Endothelial cell of umbilical vein (primary cell): ENCODE data around the gene ADARB1. TPM values are rescaled to one million over a fixed set of nuclear protein-coding genes. Genes with fewer than 3 reads are reported as not detected.

Experiments
- BruUV-seq: library from RNA; stranded (reverse); fragments of 400-500 nt; replicated peaks from 2 replicates; lab custom pipeline; 2021; lab: Mats Ljungman, UMichigan
- CTCF ChIA-PET: fragments of 300-600, 350-600 bp; sonication (Branson Sonifier 250); formaldehyde crosslinking; loops from one replicate; lab custom pipeline; 2021; ENCODE audit warnings: antibody characterized with exemption, inconsistent platforms; lab: Charles Lee
- POLR2A ChIA-PET: fragments of 300-600, 350-600 bp; sonication (Branson Sonifier 250); formaldehyde crosslinking; loops from one replicate; lab custom pipeline; 2021; ENCODE audit warnings: antibody characterized with exemption, inconsistent platforms; lab: Charles Lee
- DNase-seq: peaks from one replicate; pipeline ENCODE4 v3.0.0-alpha.2; 2011; ENCODE audit warnings: low read depth, low spot score
- FAIRE-seq: peaks from 2 replicates; lab custom pipeline; 2011; peaks lifted over from hg19 to GRCh38; lab: Jason Lieb, UNC
- H2AFZ ChIP-seq: 2 replicates; pipeline ENCODE4 v1.6.0; 2012; ENCODE audit warnings: low read depth, low read length, control low read depth, inconsistent platforms
- H3K27ac ChIP-seq: 2 replicates; pipeline ENCODE4 v1.5.1; 2011; ENCODE audit warnings: low read depth, mild to moderate bottlenecking, control low read depth, low read length, moderate library complexity; ENCODE audit not compliant: insufficient read depth
- H3K27me3 ChIP-seq, 2 experiments: 2 replicates each; pipeline versions ENCODE4 v1.6.0 to v1.6.1; 2011; ENCODE audit warnings: low read length in 2 of 2, mixed read lengths in 1 of 2; ENCODE audit not compliant: control insufficient read depth in 2 of 2, insufficient read depth in 2 of 2
- H3K36me3 ChIP-seq, 2 experiments: 2 replicates in 1 of 2; 3 replicates in 1 of 2; pipeline ENCODE4 v1.5.1; 2011; ENCODE audit warnings: low read length in 2 of 2, mild to moderate bottlenecking in 1 of 2, moderate library complexity in 1 of 2; ENCODE audit not compliant: control insufficient read depth in 2 of 2, insufficient read depth in 2 of 2; ENCODE audit errors: extremely low read depth in 1 of 2
- H3K4me1 ChIP-seq: 3 replicates; pipeline ENCODE4 v1.5.1; 2011; ENCODE audit warnings: mild to moderate bottlenecking, low read length; ENCODE audit not compliant: control insufficient read depth, insufficient read depth; ENCODE audit errors: extremely low read depth
- H3K4me2 ChIP-seq: 2 replicates; pipeline ENCODE4 v1.6.1; 2011; ENCODE audit warnings: low read length, control low read depth, mixed read lengths; ENCODE audit not compliant: insufficient read depth
- H3K4me3 ChIP-seq, 3 experiments: fragments of 200-600 bp in 1 of 3; sonication (generic), shearing (Covaris generic) in 1 of 3; replicated peaks in 1 of 3; 2 replicates each; pipeline ENCODE4 v1.5.1; 2011 to 2016; ENCODE audit warnings: control low read depth in 3 of 3, low read length in 3 of 3, mild to moderate bottlenecking in 2 of 3, inconsistent platforms in 1 of 3, low read depth in 1 of 3, moderate library complexity in 1 of 3; ENCODE audit not compliant: insufficient read depth in 1 of 3
- H3K79me2 ChIP-seq: 2 replicates; pipeline ENCODE4 v1.6.0; 2012; ENCODE audit warnings: low read length, inconsistent platforms; ENCODE audit not compliant: control insufficient read depth, insufficient read depth
- H3K9ac ChIP-seq: replicated peaks from 2 replicates; pipeline ENCODE3; 2011; ENCODE audit warnings: low read length, control low read depth; ENCODE audit not compliant: insufficient read depth; ENCODE audit errors: extremely low read depth
- H3K9me1 ChIP-seq: replicated peaks from 3 replicates; pipeline ENCODE4 v1.6.0; 2011; ENCODE audit warnings: mild to moderate bottlenecking, low read length; ENCODE audit not compliant: control insufficient read depth, insufficient read depth; ENCODE audit errors: extremely low read depth
- H3K9me3 ChIP-seq: replicated peaks from 2 replicates; pipeline ENCODE4 v1.5.1; 2012; ENCODE audit warnings: low read length, inconsistent platforms; ENCODE audit not compliant: control insufficient read depth, insufficient read depth
- H4K20me1 ChIP-seq: replicated peaks from 2 replicates; pipeline ENCODE3; 2011; ENCODE audit warnings: mild to moderate bottlenecking, low read length; ENCODE audit not compliant: control insufficient read depth, insufficient read depth; ENCODE audit errors: extremely low read depth
- CTCF ChIP-seq, 2 donors: IDR thresholded peaks; 1 replicate in 1 of 2; 2 replicates in 1 of 2; pipeline ENCODE4 v1.5.1; 2011; ENCODE audit warnings: low read length in 2 of 2, mild to moderate bottlenecking in 2 of 2, moderate library complexity in 2 of 2, control low read depth in 1 of 2, inconsistent platforms in 1 of 2, low read depth in 1 of 2; ENCODE audit not compliant: insufficient read depth in 1 of 2; ENCODE audit errors: extremely low read depth in 1 of 2
- EZH2 ChIP-seq: IDR thresholded peaks from 2 replicates; pipeline ENCODE4 v1.6.1; 2012; ENCODE audit warnings: borderline replicate concordance, low read depth, mild to moderate bottlenecking, moderate library complexity, low read length, inconsistent platforms; ENCODE audit not compliant: severe bottlenecking
- FOS ChIP-seq: IDR thresholded peaks from 2 replicates; pipeline ENCODE4 v1.6.1; 2011; ENCODE audit warnings: mild to moderate bottlenecking, low read length, moderate library complexity, borderline replicate concordance; ENCODE audit not compliant: insufficient read depth
- GATA2 ChIP-seq: IDR thresholded peaks from 2 replicates; pipeline ENCODE4 v1.7.0; 2011; ENCODE audit warnings: low read depth, mild to moderate bottlenecking, moderate library complexity, mixed read lengths, low read length; ENCODE audit not compliant: insufficient read length, insufficient read depth
- JUN ChIP-seq: IDR thresholded peaks from 2 replicates; pipeline ENCODE4 v1.6.1; 2011; ENCODE audit warnings: borderline replicate concordance, low read depth; ENCODE audit not compliant: insufficient read length, insufficient read depth
- MAX ChIP-seq: IDR thresholded peaks from 2 replicates; pipeline ENCODE4 v1.6.1; 2011; ENCODE audit not compliant: insufficient read depth, insufficient read length
- MYC ChIP-seq: IDR thresholded peaks from one replicate; pipeline ENCODE4 v1.6.1; 2011; ENCODE audit warnings: mild to moderate bottlenecking, low read depth, low read length
- POLR2A ChIP-seq: IDR thresholded peaks from 2 replicates; pipeline ENCODE4 v1.6.1; 2012; ENCODE audit warnings: low read depth, mild to moderate bottlenecking, control low read depth, low read length
- POLR2AphosphoS5 ChIP-seq: IDR thresholded peaks from 2 replicates; pipeline ENCODE4 v1.6.1; 2012; ENCODE audit warnings: low read depth, mild to moderate bottlenecking, control low read depth, low read length, moderate library complexity; ENCODE audit not compliant: insufficient read depth
- dilution Hi-C: fragments of 300-500 bp; cut with MboI; formaldehyde crosslinking; loops from one replicate; pipeline ENCODE4 v1.15.0; 2019; ENCODE audit warnings: low sequenced_read_pairs; ENCODE audit not compliant: extremely low pct_ligation_motif_present
- intact Hi-C: fragments of 100-400 bp; cut with micrococcal nuclease; formaldehyde crosslinking; loops from one replicate; pipeline ENCODE4 v1.10.0; 2022
- polyA plus RNA-seq, 4 experiments: library from polyadenylated mRNA; depleted of rRNA in 3 of 4; stranded (reverse) in 3 of 4; unstranded in 1 of 4; fragments of >200 nt; gene quantifications; 2 replicates each; pipeline versions ENCODE4 v1.2.1 to v1.2.3, GENCODE V29; 2011 to 2012; ENCODE audit warnings: missing spikeins in 1 of 4
- total RNA-seq: library from RNA; stranded (reverse); gene quantifications from 2 replicates; pipeline ENCODE4 v1.2.3, GENCODE V29; 2021

Gene ADARB1
- total and polyA plus RNA-seq, 2 donors (not counting 3 experiments of a cell fraction or from before 2014, with no cell fraction given) = 32.5 to 54.3 TPM

- dilution Hi-C loops = no loop called here
- Histone ChIP-seq H3K4me3 (no peak overlapping the region), H4K20me1 (no peaks in the 10 kb centered on the region), H3K4me1 (no peaks in the 10 kb centered on the region), H3K9ac (no peak overlapping the region), H3K27me3 (no peaks in the 10 kb centered on the region), H3K9me3 (no peaks in the 10 kb centered on the region), H3K4me2 (no peak overlapping the region), H3K9me1 (no peaks in the 10 kb centered on the region), H3K36me3 (no peaks in the 10 kb centered on the region), H3K79me2 (no peaks in the 10 kb centered on the region), H2AFZ (no peak overlapping the region), H3K27ac (no peak overlapping the region)
- TF ChIP-seq POLR2AphosphoS5 (no peak), EZH2 (no peak), FOS (no peak), GATA2 (no peak), CTCF (IDR thresholded peaks at IDR 0.05; ENCODE audit: extremely low read depth in 1 of 2, insufficient read depth in 1 of 2, low read depth in 1 of 2, low read length in 2 of 2) (no peak), POLR2A (no peak), MYC (no peak), JUN (no peak), MAX (no peak)
- intact Hi-C loops = no loop called here
- DNase-seq (no peak), FAIRE-seq (no peak)
- CTCF ChIA-PET = interaction anchor here (1.1 to 1.6 kb wide), 2 partner anchors 10 to 25 kb away, joined by 3 to 4 read pairs; no protein-coding TSS in a partner anchor
- BruUV-seq = no TSS peak
- POLR2A ChIA-PET = no interaction called here
These were observed 87.7 kb downstream of the ADARB1 start for GRCh38 chr21:45162115-45162514.
